SK-N-MC (cell line): ENCODE results near the gene SRBD1.

Experiments used
- EZH2 ChIP-seq: fragments of 200-600 bp; sonication (generic); IDR thresholded peaks from one replicate; pipeline ENCODE4 v1.6.1; 2017; ENCODE audit warnings: antibody characterized with exemption
- FOXP2 ChIP-seq: optimal IDR thresholded peaks from 2 replicates; pipeline ENCODE3; 2011; ENCODE audit warnings: mild to moderate bottlenecking, moderate library complexity; ENCODE audit not compliant: insufficient read depth; ENCODE audit errors: extremely low read length, control extremely low read depth
- POLR2AphosphoS5 ChIP-seq: IDR thresholded peaks from 2 replicates; pipeline ENCODE4 v1.6.1; 2012; ENCODE audit warnings: mild to moderate bottlenecking, low read depth, low read length, borderline replicate concordance

DNA sequence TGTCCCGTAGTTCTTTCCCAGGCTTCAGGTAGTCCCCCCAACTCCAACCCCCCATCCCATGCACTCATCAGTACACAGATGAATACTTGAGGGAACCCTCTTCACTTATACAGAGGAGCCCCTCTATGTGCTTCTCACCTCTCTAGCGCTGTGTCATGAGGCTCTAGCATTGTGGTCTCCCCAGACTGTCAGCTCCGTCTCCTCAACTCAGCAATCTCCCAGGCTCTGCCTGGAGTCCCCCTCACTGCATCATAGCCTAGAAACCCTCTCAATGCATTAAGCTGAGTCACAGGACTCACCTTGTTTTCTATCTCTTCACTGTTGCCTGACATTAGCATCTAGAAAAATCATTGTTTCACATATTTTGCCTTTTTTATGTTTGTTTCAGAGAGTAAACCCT lies 20.3 kb upstream of the SRBD1 start:
- TF ChIP-seq EZH2 (no peak), POLR2AphosphoS5 (no peak), FOXP2 (no peak)
